Stromal cell of bone marrow (primary cell): ENCODE data around the gene SOCS1.
"Not testable (repeated sequence)": the region's sequence is repeated elsewhere in the genome, so short reads cannot be mapped to it uniquely, and the experiment has no call there.

Experiments
- DNase-seq: peaks from one replicate; pipeline ENCODE4 v3.0.0-alpha.2; 2012; ENCODE audit warnings: low read depth

SOCS1 gene

GRCh38 chr16:11255737-11256660 is at the start of gene SOCS1:
SOCS1 (minus strand) TSS chr16:11256204; CDS start chr16:11255478, 726 bp downstream.
- DNase-seq: peak; percentile 62

DNA sequence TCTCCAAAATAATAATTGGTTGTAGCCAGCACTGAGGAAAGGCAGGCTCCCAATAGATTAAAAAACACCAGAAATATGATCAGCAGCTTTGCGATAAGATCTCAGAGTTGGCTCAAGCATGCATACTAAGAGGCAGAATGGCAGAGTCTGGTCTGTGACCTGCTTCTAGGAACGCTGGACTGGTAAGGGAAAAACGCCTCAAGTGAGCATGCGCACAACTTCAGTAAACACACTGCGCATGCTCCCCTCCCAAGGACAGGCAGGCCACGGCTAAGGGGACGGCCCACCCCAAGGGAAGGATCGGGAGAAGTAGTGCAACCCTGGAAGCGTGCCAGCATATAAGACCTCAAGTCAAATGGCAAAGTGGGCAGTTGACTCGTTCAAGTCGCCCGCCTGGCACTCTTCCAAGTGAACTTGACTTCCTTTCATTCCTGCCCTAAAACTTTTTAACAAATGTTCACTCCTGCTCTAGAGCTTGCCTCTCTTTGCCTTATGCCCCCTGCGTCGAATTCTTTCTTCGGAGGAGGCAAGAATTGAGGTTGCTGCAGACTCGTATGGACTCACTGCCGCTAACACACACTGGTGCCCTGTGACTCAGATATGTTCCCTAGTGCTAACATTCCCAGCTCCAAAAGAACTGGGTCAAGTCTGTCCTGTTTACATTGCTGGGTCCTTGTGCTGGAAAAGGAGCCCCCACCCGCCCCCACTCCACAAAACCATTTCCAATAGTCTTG is 47.6 kb upstream of the SOCS1 start:
- no peak for DNase-seq

DNA sequence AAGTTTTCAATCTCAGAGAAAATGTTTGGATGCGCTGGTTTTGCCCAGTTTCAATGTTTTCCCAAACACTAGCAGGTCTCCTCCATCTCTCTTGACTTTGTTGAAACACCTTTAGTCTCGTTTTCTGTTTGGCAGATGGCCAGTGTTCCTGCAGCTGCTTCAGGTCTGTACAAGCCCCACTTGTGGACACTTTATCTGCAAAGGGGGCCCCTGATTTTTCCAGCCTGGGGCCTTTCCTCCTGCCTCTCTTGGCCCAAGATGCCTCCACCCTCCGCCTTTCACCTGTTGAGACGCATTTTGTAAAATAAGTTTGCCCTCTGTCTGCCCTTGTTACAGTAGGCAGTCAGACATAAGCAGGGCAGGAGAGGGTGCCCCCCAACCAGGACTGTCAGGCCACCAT is 47.0 kb upstream of the SOCS1 start:
- DNase-seq: no peak

DNA sequence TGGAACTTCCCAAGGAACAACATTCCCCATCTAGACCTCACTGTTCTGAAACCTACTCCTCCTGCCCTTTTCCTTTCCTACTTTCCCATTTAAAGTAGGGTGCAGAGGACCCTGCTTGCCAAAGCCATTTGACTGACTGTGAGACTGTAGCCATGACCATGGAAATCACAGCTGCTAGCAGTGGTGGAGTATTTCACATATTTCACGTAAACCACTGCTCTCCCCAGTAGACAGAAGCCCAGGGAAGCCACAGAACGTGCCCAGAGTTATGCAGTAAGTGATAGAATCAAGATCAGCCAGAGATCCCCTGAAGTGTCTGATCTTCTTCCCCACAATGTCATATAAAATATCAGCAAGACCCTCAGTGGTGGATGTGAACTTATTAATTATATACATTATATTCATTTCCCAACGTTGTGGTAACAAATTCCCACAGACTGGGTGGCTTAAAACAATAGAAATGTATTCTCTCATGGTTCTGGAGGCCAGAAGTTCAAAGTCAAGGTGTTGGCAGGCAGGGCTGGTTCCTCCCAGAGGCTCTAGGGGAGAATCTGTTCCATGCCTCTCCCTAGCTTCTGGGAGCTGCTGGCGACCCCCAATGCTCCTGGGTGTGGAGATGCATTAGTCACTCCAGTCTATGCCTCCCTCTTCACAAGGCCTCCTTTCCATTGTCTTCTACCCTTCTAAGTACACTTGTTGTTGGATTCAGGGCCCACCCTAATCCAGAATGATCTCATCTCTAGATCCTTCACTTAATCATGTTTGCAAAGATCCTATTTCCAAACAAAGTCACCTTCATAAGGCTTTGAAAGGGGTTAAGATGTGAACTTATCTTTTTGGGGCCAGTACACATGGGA is 45.9 kb upstream of the SOCS1 start:
- no peak for DNase-seq

GRCh38 chr16:11300560-11300892 is 44.5 kb upstream of the SOCS1 start:
- DNase-seq: no peak

DNA sequence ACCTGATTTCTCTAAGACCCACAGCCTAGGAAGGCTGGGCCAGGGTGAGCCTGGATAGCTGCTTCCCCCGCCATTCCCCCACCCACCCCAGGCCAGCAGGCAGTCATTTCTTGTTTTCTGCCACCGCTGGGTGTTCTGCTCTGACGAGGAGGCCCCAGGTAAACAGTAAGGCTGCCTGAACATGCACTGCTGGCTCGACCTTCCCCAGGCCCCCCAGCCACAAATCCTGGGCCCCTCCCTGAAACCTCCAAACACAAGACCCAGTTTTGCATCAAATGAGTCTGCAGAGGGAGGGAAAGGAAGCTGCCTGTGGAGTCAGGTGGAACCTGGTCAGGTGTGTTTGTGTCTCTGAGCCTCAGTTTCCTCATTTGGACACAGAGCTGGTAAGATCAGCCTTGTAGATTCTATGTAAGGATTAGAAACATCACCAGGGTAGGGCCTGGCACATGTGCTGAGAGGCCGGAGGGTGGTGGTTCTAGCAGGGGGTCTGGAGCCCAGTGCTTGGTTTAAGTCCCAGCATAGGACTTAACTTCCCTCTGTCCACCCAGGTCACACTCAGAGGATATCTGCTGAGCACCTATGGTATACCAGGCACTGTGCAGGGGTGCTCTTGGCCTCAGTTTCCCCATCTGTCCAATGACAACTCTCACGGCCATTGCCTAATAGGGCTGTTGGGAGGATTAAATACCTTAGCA is 44.0 kb upstream of the SOCS1 start:
- DNase-seq: no peak

GRCh38 chr16:11298950-11299547 is 43.0 kb upstream of the SOCS1 start:
- DNase-seq: not testable (repeated sequence)

GRCh38 chr16:11298143-11298900 is 42.3 kb upstream of the SOCS1 start:
- DNase-seq: no peak

- DNase-seq: peak; percentile 28
Observed at GRCh38 chr16:11297492-11298142, 41.6 kb upstream of the SOCS1 start.

- DNase-seq: no peak
Observed at GRCh38 chr16:11296706-11297491, 40.9 kb upstream of the SOCS1 start.

GRCh38 chr16:11296351-11296705 is 40.3 kb upstream of the SOCS1 start:
- DNase-seq: no peak

- no peak for DNase-seq
Observed at GRCh38 chr16:11295672-11296071, 39.7 kb upstream of the SOCS1 start.

DNA sequence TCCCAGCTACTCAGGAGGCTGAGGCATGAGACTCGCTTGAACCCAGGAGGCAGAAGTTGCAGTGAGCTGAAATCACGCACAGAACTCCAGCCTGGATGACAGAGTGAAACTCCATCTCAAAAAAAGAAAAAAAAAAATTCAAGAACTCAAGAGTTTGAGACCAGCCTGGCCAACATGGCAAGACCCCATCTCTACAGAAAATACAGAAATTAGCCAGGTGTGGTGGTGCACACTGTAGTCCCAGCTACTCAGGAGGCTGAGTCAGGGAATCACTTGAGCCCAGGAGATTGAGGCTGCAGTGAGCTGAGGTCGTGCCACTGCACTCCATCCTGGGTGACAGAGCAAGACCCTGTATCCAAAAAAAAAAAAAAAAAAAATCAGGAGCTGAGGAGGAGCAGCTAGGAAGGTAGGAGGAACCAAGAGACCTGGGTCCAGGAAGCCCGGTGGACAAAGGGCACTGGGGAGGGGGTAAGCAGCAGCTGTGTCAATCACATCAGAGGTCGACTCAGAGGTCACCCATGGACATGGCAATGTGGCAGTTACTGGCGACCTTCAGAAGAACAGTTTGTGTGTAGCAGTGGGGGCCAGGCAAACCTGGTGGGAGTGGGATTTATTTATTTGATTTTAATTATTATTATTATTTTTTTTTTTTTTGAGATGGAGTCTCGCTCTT is 36.2 kb upstream of the SOCS1 start:
- no peak for DNase-seq

DNA sequence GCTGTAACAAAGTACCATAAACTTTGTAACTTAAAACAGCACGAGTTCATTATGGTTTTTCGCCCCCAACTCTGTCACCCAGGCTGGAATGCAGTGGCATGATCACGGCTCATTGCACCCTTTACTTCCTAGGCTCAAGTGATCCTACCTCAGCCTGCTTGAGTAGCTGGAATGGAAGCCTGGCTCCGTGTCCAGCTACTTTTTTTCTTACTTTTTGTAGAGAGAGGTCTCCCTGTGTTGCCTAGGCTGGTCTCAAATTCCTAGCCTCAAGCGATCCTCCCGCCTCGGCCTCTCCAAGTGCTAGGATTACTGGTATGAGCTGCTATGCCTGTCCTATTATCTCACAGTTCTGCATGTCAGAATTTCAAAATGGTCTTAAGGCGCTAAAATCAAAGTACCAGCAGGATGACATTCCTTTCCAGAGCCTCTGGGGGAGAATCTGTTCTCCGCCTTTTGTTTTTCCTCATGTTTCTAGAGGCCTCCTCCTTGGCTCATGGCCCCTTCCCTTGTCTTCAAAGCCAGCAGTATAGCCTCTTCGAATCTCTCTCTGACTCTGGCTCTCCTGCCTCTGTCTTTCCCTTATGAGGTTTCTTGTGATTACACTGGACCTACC is 35.2 kb upstream of the SOCS1 start:
- DNase-seq: no peak

DNA sequence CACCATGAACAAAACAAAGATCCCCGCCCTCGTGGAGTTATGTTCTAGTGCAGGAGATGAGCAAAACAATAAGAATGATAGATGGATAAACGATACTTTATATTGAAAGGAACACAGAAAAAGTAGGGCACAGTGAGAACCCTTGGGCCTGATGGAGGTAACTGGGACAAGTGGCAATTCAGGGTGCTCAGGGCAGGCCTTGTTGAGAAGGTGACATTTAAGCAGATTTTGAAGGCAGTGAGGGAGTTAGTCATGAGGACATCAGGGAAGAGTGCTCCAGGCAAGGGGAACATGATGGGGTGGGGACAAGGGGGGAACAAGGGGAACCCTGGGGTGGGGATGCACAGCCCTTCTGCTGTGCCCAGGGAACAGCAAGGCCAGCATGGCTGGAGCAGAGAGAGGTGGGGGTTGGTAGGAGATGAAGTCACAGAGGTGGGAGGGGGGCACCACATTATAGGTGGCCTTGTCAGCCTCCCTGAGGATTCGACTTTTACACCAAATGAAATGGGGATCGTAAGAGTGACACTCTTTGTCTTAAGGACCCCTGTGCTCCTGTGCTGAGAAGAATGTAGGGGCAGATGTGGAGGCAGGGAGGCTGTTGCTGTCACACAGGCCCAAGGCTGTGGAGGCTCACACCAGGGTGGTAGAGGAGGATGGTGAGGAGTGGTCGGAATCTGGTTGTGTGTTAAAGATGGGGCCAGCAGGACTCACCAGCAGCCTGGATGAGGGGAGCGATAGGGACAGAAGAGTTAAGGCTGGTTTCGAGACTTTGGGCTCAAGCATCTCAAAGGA is 34.3 kb upstream of the SOCS1 start:
- no peak for DNase-seq

DNA sequence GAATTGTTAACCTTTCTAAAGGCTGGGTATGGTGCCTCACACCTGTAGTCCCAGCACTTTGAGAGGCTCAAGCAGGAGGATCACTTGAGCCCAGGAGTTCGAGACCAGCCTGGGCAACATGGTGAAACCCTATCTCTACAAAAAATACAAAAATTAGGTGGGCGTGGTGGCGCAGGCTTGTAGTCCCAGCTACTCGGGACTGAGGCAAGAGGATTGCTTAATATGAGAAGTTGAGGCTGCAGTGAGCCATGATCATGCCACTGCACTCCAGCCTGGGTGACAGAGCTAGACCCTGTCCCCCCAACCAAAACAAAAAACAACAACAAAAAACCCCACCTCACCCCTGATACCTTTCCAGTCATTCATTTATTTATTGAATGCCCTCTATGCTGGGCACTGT is 33.7 kb upstream of the SOCS1 start:
- not testable (repeated sequence) for DNase-seq

DNA sequence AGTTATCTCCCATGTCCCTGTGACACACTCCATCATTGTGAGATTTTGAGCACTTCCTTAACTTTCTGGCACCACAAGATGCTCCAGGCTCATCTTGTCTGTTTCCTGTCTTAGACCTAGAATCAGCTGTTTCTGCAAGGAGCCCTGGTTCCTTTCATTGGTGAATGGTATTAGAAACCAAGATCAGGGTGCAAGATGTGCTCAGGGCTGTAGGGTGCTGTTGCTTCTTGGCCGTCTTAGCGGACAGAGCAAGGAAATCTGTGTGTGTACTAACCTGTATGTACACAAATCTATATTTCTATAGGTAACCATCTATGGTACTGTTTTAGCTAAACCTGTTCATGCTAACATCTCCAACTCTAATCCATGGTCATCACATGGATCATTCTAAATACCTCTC is 33.2 kb upstream of the SOCS1 start:
- DNase-seq: no peak

DNA sequence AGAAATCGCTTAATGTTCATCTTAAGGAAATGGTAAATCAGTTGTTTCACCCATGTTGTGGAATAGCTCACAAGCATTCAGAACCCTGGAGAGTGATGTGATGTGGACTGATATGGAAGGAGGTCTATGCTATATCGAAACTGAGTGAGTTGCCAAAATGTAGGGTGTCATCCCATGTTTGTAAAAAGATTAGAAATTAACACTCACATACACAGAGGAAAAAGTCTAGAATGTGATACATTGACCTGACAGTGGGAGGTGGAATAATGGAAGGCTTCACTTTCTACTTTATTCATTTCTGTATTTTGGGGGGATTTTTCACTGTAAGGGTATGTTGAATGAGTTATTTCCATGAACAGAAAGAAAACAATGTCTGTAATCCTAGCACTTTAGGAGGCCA is 29.8 kb upstream of the SOCS1 start:
- DNase-seq: no peak
